WTC11 (cell line): Measurements from ENCODE around the gene PRELP. TPM values are rescaled to one million over a fixed set of nuclear protein-coding genes. Genes with fewer than 3 reads are reported as not detected.
"Not testable (repeated sequence)": the region's sequence is repeated elsewhere in the genome, so short reads cannot be mapped to it uniquely, and the experiment has no call there.

Experiments used
- ATAC-seq: fragments of 200-7000 bp; cut with Tn5 transposase; 2 replicates; pipeline ENCODE4 v1.10.0; 2021; ENCODE audit warnings: mild to moderate bottlenecking, moderate library complexity
- CTCF ChIA-PET: fragments of 300-600 bp; sonication (Branson Sonifier 250); formaldehyde crosslinking; loops from one replicate; lab custom pipeline; 2021; ENCODE audit warnings: antibody characterized with exemption; lab: Charles Lee
- POLR2A ChIA-PET: fragments of 350-600 bp; sonication (Branson Sonifier 250); formaldehyde crosslinking; loops from one replicate; lab custom pipeline; 2021; ENCODE audit warnings: antibody characterized with exemption; lab: Charles Lee
- DNase-seq: peaks from one replicate; pipeline ENCODE4 v3.0.0; 2021; ENCODE audit warnings: low spot score
- H3K27ac Mint-ChIP-seq: 2 replicates; pipeline ENCODE4 v1.8.0; 2021; ENCODE audit warnings: mixed read lengths
- H3K27me3 Mint-ChIP-seq: 2 replicates; pipeline ENCODE4 v1.8.0; 2021; ENCODE audit warnings: low read depth, mild to moderate bottlenecking, moderate library complexity, mixed read lengths
- H3K36me3 Mint-ChIP-seq: 2 replicates; pipeline ENCODE4 v1.8.0; 2021; ENCODE audit warnings: mixed read lengths
- H3K4me1 Mint-ChIP-seq: 2 replicates; pipeline ENCODE4 v1.8.0; 2022; ENCODE audit warnings: mixed read lengths
- H3K4me3 Mint-ChIP-seq: 2 replicates; pipeline ENCODE4 v1.8.0; 2021; ENCODE audit warnings: mild to moderate bottlenecking, moderate library complexity, mixed read lengths
- H3K9me3 Mint-ChIP-seq: 2 replicates; pipeline ENCODE4 v1.8.0; 2021; ENCODE audit warnings: mixed read lengths
- CREB1 ChIP-seq: sonication (generic); formaldehyde crosslinking; IDR thresholded peaks from 2 replicates; pipeline ENCODE4 v1.8.0; 2023; ENCODE audit warnings: mild to moderate bottlenecking, missing genetic modification reagents
- E2F1 ChIP-seq: sonication (generic); formaldehyde crosslinking; IDR thresholded peaks from 2 replicates; pipeline ENCODE4 v1.8.0; 2022; ENCODE audit warnings: mild to moderate bottlenecking, missing genetic modification reagents
- E2F5 ChIP-seq: sonication (generic); formaldehyde crosslinking; IDR thresholded peaks from 2 replicates; pipeline ENCODE4 v1.8.1; 2022; ENCODE audit warnings: mild to moderate bottlenecking, moderate library complexity, missing genetic modification reagents
- ELF4 ChIP-seq: sonication (generic); formaldehyde crosslinking; IDR thresholded peaks from 2 replicates; pipeline ENCODE4 v1.8.1; 2022; ENCODE audit warnings: low read depth, mild to moderate bottlenecking, moderate library complexity, missing genetic modification reagents
- IRF1 ChIP-seq: sonication (generic); formaldehyde crosslinking; IDR thresholded peaks from 2 replicates; pipeline ENCODE4 v1.8.0; 2023; ENCODE audit warnings: missing genetic modification reagents
- JUN ChIP-seq: sonication (generic); formaldehyde crosslinking; IDR thresholded peaks from 2 replicates; pipeline ENCODE4 v1.8.0; 2023; ENCODE audit warnings: mild to moderate bottlenecking, missing genetic modification reagents
- KAT7 ChIP-seq: sonication (generic); formaldehyde crosslinking; IDR thresholded peaks from 2 replicates; pipeline ENCODE4 v1.8.1; 2023; ENCODE audit warnings: missing genetic modification reagents, mild to moderate bottlenecking, borderline replicate concordance
- PRDM15 ChIP-seq: sonication (generic); formaldehyde crosslinking; IDR thresholded peaks from 2 replicates; pipeline ENCODE4 v1.8.0; 2022; ENCODE audit warnings: missing genetic modification reagents
- PRRX2 ChIP-seq: fragments of 250-450 bp; sonication (Bioruptor Pico); IDR thresholded peaks from 2 replicates; pipeline ENCODE4 v1.8.0; 2021; ENCODE audit warnings: mild to moderate bottlenecking
- RELA ChIP-seq: sonication (generic); formaldehyde crosslinking; IDR thresholded peaks from 2 replicates; pipeline ENCODE4 v1.8.1; 2022; ENCODE audit warnings: missing genetic modification reagents, mild to moderate bottlenecking, borderline replicate concordance
- ZMAT4 ChIP-seq: fragments of 250-450 bp; sonication (Bioruptor Pico); IDR thresholded peaks from 2 replicates; pipeline ENCODE4 v1.9.0; 2021; ENCODE audit warnings: mild to moderate bottlenecking
- ZNF416 ChIP-seq: fragments of 250-450 bp; sonication (Bioruptor Pico); IDR thresholded peaks from 2 replicates; pipeline ENCODE4 v1.9.0; 2021; ENCODE audit warnings: mild to moderate bottlenecking, inconsistent platforms
- ZNF423 ChIP-seq: fragments of 250-450 bp; sonication (Bioruptor Pico); IDR thresholded peaks from 2 replicates; pipeline ENCODE4 v2.1.2; 2022; ENCODE audit warnings: mild to moderate bottlenecking, moderate library complexity
- ZNF512 ChIP-seq: sonication (generic); formaldehyde crosslinking; IDR thresholded peaks from 2 replicates; pipeline ENCODE4 v1.8.1; 2022; ENCODE audit warnings: missing genetic modification reagents, borderline replicate concordance
- total RNA-seq: library from RNA; stranded (reverse); gene quantifications from 3 replicates; pipeline ENCODE4 v1.2.3, GENCODE V29; 2021

Gene PRELP
- total RNA-seq, 1 experiment from 2014 or later = 0.17 TPM

GRCh38 chr1:203465146-203465798, 10.3 kb upstream of the PRELP start:
- H3K4me3 Mint-ChIP-seq = no peak overlapping the region
- CTCF ChIA-PET = interaction anchor here (0.5 to 2.4 kb wide), 6 partner anchors 12 to 123 kb away, joined by 4 to 26 read pairs (median 9); no protein-coding TSS in a partner anchor
- peaks cover 19% of the 10 kb centered on the region for H3K4me1 Mint-ChIP-seq

GRCh38 chr1:203465948-203466347, 9.7 kb upstream of the PRELP start:
- no peak overlapping the region for H3K4me3 Mint-ChIP-seq
- H3K27me3 Mint-ChIP-seq = no peaks in the 10 kb centered on the region; the same call in 1 of the 2 replicates
- H3K36me3 Mint-ChIP-seq = no peaks in the 10 kb centered on the region
- H3K9me3 Mint-ChIP-seq = no peaks in the 10 kb centered on the region
- ChIA-PET POLR2A (no interaction called here), CTCF (interaction anchor here (0.7 to 2.4 kb wide), 4 partner anchors 10 to 124 kb away, joined by 3 to 10 read pairs (median 6); partner anchors contain the start of gene PRELP)
- DNase-seq (no peak), ATAC-seq (peak; percentile 34; the same call in 1 of the 2 replicates)
- H3K27ac Mint-ChIP-seq = no peak overlapping the region
- H3K4me1 Mint-ChIP-seq = peaks cover 21% of the 10 kb centered on the region
- no peak for TF ChIP-seq PRRX2 (CRISPR knock-in tag)

More at GRCh38 chr1:203465146-203465798, 10.3 kb upstream of the PRELP start:
- Mint-ChIP-seq H3K9me3 (no peaks in the 10 kb centered on the region), H3K36me3 (no peaks in the 10 kb centered on the region)
- POLR2A ChIA-PET = no interaction called here
- DNase-seq = no peak
- no peak for TF ChIP-seq E2F5 (CRISPR knock-in tag)
- TF ChIP-seq, all 79 proteins: peak for 0
- Mint-ChIP-seq H3K27me3 (no peaks in the 10 kb centered on the region; the same call in 1 of the 2 replicates), H3K27ac (no peak overlapping the region)
- no peak for ATAC-seq

GRCh38 chr1:203466906-203467549, 8.6 kb upstream of the PRELP start:
- H3K27ac Mint-ChIP-seq, H3K36me3 Mint-ChIP-seq, ATAC-seq, H3K27me3 Mint-ChIP-seq, DNase-seq, POLR2A ChIA-PET, H3K9me3 Mint-ChIP-seq, H3K4me3 Mint-ChIP-seq: not testable (repeated sequence)
- CTCF ChIA-PET = interaction anchor here (1.0 to 2.4 kb wide), 3 partner anchors 9 to 125 kb away, joined by 3 to 10 read pairs (median 8); partner anchors contain the start of gene PRELP
- peaks cover 21% of the 10 kb centered on the region for H3K4me1 Mint-ChIP-seq

GRCh38 chr1:203467550-203467921, 8.1 kb upstream of the PRELP start:
- Mint-ChIP-seq H3K27ac (no peak overlapping the region), H3K9me3 (no peaks in the 10 kb centered on the region), H3K4me3 (no peak overlapping the region), H3K27me3 (no peaks in the 10 kb centered on the region; the same call in 1 of the 2 replicates), H3K36me3 (no peaks in the 10 kb centered on the region), H3K4me1 (peaks cover 21% of the 10 kb centered on the region)
- DNase-seq = no peak
- ChIA-PET POLR2A (no interaction called here), CTCF (interaction anchor here (2.4 kb wide), 1 partner anchor 20 kb away, joined by 10 read pairs; no protein-coding TSS in a partner anchor)
- no peak for ATAC-seq
- TF ChIP-seq IRF1 (CRISPR knock-in tag) (no peak), ZNF512 (CRISPR knock-in tag) (no peak), CREB1 (CRISPR knock-in tag) (no peak), ZMAT4 (CRISPR knock-in tag) (no peak), E2F5 (CRISPR knock-in tag) (no peak), E2F1 (CRISPR knock-in tag) (no peak), PRDM15 (CRISPR knock-in tag) (no peak), KAT7 (CRISPR knock-in tag) (no peak), RELA (CRISPR knock-in tag) (no peak), JUN (CRISPR knock-in tag) (no peak), ZNF423 (CRISPR knock-in tag) (no peak), ELF4 (CRISPR knock-in tag) (no peak), ZNF416 (CRISPR knock-in tag) (no peak)
